ENCODE data around the gene TWSG1. TPM values are rescaled to one million over a fixed set of nuclear protein-coding genes. Genes with fewer than 3 reads are reported as not detected.
"Not testable (repeated sequence)": the region's sequence is repeated elsewhere in the genome, so short reads cannot be mapped to it uniquely, and the experiment has no call there.

The TWSG1 gene
- total and polyA plus RNA-seq, 10 of the 15 experiments (the other 5 are each of a cell fraction or from before 2014, with no cell fraction given) = 11.1 to 45.1 (median 27.7) TPM

- Histone ChIP-seq H3K9me3 (replicated peaks; ENCODE audit: control insufficient read depth, insufficient read depth, low read length) (peaks cover 4% of the 10 kb centered on the region; the same call in 2 of the 3 replicates), H3K4me1 (ENCODE audit: control insufficient read depth, insufficient read depth, low read length) (no peaks in the 10 kb centered on the region), H3K4me2 (ENCODE audit: control insufficient read depth, insufficient read depth) (no peak overlapping the region), H3K27ac (ENCODE audit: control insufficient read depth, insufficient read depth) (no peak overlapping the region), H2AFZ (ENCODE audit: control insufficient read depth, low read depth, low read length) (no peak overlapping the region), H3K79me2 (ENCODE audit: control insufficient read depth, insufficient read depth, low read length) (no peaks in the 10 kb centered on the region), H3K27me3 (replicated peaks in 1 of 2; ENCODE audit: control insufficient read depth in 2 of 2, insufficient read depth in 2 of 2, low read length in 1 of 2) (no peaks in the 10 kb centered on the region), H3K36me3 (ENCODE audit: control insufficient read depth in 2 of 2, insufficient read depth in 2 of 2, low read length in 1 of 2) (no peaks in the 10 kb centered on the region), H3K9ac (ENCODE audit: control insufficient read depth, insufficient read depth, low read length) (no peak overlapping the region), H3K4me3 (no peak overlapping the region), H4K20me1 (ENCODE audit: control insufficient read depth, insufficient read depth) (no peaks in the 10 kb centered on the region)
- SMC1A ChIA-PET (ENCODE audit: uncharacterized antibody, unreplicated experiment) = interaction anchor here (0.9 kb wide), 1 partner anchor 18 kb away, joined by 3 read pairs; no protein-coding TSS in a partner anchor
- WGBS (ENCODE audit: insufficient coverage, insufficient replicate concordance, low lambda C conversion rate, missing lambda C conversion rate) = 62% methylated on average over 12 of the region's 12 CpGs
- DNase-seq (ENCODE audit: low read depth, low spot score) = no peak
- no peak for ATAC-seq
- intact Hi-C loops (cut with micrococcal nuclease; ENCODE audit: unreplicated experiment) = no loop called here
- POLR2A ChIA-PET = no interaction called here
- no TSS peak for BruUV-seq (replicated peaks)
- in situ Hi-C loops (cut with MboI) = no loop called here
- RAD21 ChIA-PET (ENCODE audit: unreplicated experiment) = no interaction called here
- TF ChIP-seq CBX5 (IDR thresholded peaks at IDR 0.05; ENCODE audit: low read depth) = no peak
- TF ChIP-seq KDM1A (IDR thresholded peaks at IDR 0.05; ENCODE audit: borderline replicate concordance) = no peak
- TF ChIP-seq CEBPB (IDR thresholded peaks at IDR 0.05; ENCODE audit: borderline replicate concordance in 1 of 2, low read depth in 2 of 2, low read length in 2 of 2) = no peak
- TF ChIP-seq DPF2 (IDR thresholded peaks at IDR 0.05) = no peak
- TF ChIP-seq ZNF274 (IDR thresholded peaks at IDR 0.05; ENCODE audit: insufficient read depth, insufficient read length) = no peak
- no peak for TF ChIP-seq FOS (IDR thresholded peaks at IDR 0.05; ENCODE audit: borderline replicate concordance, extremely low read depth, insufficient read length)
- no peak for TF ChIP-seq POU2F2 (IDR thresholded peaks at IDR 0.05; ENCODE audit: borderline replicate concordance, low read depth, low read length)
- FAIRE-seq = no peak
- CTCF ChIA-PET = interaction anchor here (1.5 kb wide), 1 partner anchor 24 kb away, joined by 3 read pairs; no protein-coding TSS in a partner anchor
These were observed 115.2 kb downstream of the TWSG1 start for GRCh38 chr18:9449600-9450414.

- H3K79me2 ChIP-seq (ENCODE audit: control insufficient read depth, insufficient read depth, low read length); H3K4me3 ChIP-seq; H3K27me3 ChIP-seq (replicated peaks in 1 of 2; ENCODE audit: control insufficient read depth in 2 of 2, insufficient read depth in 2 of 2, low read length in 1 of 2); DNase-seq (ENCODE audit: low read depth, low spot score); POLR2A ChIA-PET; H3K27ac ChIP-seq (ENCODE audit: control insufficient read depth, insufficient read depth); H4K20me1 ChIP-seq (ENCODE audit: control insufficient read depth, insufficient read depth); RAD21 ChIA-PET (ENCODE audit: unreplicated experiment); CTCF ChIA-PET; H3K4me1 ChIP-seq (ENCODE audit: control insufficient read depth, insufficient read depth, low read length); intact Hi-C loops (cut with micrococcal nuclease; ENCODE audit: unreplicated experiment); H3K9me3 ChIP-seq (replicated peaks; ENCODE audit: control insufficient read depth, insufficient read depth, low read length); H3K36me3 ChIP-seq (ENCODE audit: control insufficient read depth in 2 of 2, insufficient read depth in 2 of 2, low read length in 1 of 2); in situ Hi-C loops (cut with MboI); SMC1A ChIA-PET (ENCODE audit: uncharacterized antibody, unreplicated experiment); H3K4me2 ChIP-seq (ENCODE audit: control insufficient read depth, insufficient read depth); H2AFZ ChIP-seq (ENCODE audit: control insufficient read depth, low read depth, low read length); FAIRE-seq; H3K9ac ChIP-seq (ENCODE audit: control insufficient read depth, insufficient read depth, low read length); ATAC-seq; BruUV-seq (replicated peaks): not testable (repeated sequence)
- 76% methylated on average over 7 of the region's 7 CpGs for WGBS (ENCODE audit: insufficient coverage, insufficient replicate concordance, low lambda C conversion rate, missing lambda C conversion rate)
These were observed 116.3 kb downstream of the TWSG1 start for GRCh38 chr18:9450920-9451319.

Other genes starting within 250 kb of the TWSG1 start
- gene NDUFV2, start 232.1 kb upstream of the TWSG1 start, total RNA-seq (2014; rRNA removed) = 321 and 329 TPM in 2 replicates
- 278 and 282 TPM in 2 replicates for gene NDUFV2, start 232.1 kb upstream of the TWSG1 start, total RNA-seq (2014; rRNA removed; fragmentation: Illumina TruSeq; extraction: Trizol)
- 254 and 267 TPM in 2 replicates for gene NDUFV2, start 232.1 kb upstream of the TWSG1 start, total RNA-seq (2021)
- gene NDUFV2, start 232.1 kb upstream of the TWSG1 start, polyA plus RNA-seq (2011; rRNA removed) = 236 and 300 TPM in 2 replicates
- gene NDUFV2, start 232.1 kb upstream of the TWSG1 start, polyA plus RNA-seq (2014; fragmentation: Illumina TruSeq; extraction: Trizol) = 290 and 321 TPM in 2 replicates
- gene NDUFV2, start 232.1 kb upstream of the TWSG1 start, polyA plus RNA-seq (2014; fragmentation: Nextera tagmentation; extraction: Ambion mirVana) = 100 to 1,000 TPM; 409 to 471 TPM
- 281 and 302 TPM in 2 replicates for gene NDUFV2, start 232.1 kb upstream of the TWSG1 start, polyA plus RNA-seq (2014; rRNA removed)
- gene NDUFV2, start 232.1 kb upstream of the TWSG1 start, polyA plus RNA-seq (2016; fragmentation: Nextera tagmentation; extraction: Ambion mirVana) = 100 to 1,000 TPM; 584 to 590 TPM
- 18.6 and 22.1 TPM in 2 replicates for gene ANKRD12, start 198.0 kb upstream of the TWSG1 start, total RNA-seq (2014; rRNA removed)
- gene ANKRD12, start 198.0 kb upstream of the TWSG1 start, total RNA-seq (2014; rRNA removed; fragmentation: Illumina TruSeq; extraction: Trizol) = 30.4 and 33.2 TPM in 2 replicates
- gene ANKRD12, start 198.0 kb upstream of the TWSG1 start, total RNA-seq (2021) = 30.6 and 34.4 TPM in 2 replicates
- gene ANKRD12, start 198.0 kb upstream of the TWSG1 start, polyA plus RNA-seq (2011; rRNA removed) = 11.5 and 18.3 TPM in 2 replicates
- gene ANKRD12, start 198.0 kb upstream of the TWSG1 start, polyA plus RNA-seq (2014; fragmentation: Illumina TruSeq; extraction: Trizol) = 20.2 and 23.9 TPM in 2 replicates
- gene ANKRD12, start 198.0 kb upstream of the TWSG1 start, polyA plus RNA-seq (2014; fragmentation: Nextera tagmentation; extraction: Ambion mirVana) = 10 to 100 TPM; 20.0 to 20.3 TPM
- gene ANKRD12, start 198.0 kb upstream of the TWSG1 start, polyA plus RNA-seq (2014; rRNA removed) = 5.9 and 7.3 TPM in 2 replicates
- gene ANKRD12, start 198.0 kb upstream of the TWSG1 start, polyA plus RNA-seq (2016; fragmentation: Nextera tagmentation; extraction: Ambion mirVana) = 10 to 100 TPM; 40.9 to 45.7 TPM
- gene RALBP1, start 140.7 kb downstream of the TWSG1 start, total RNA-seq (2014; rRNA removed) = 41.3 and 47.1 TPM in 2 replicates
- 43.8 and 45.6 TPM in 2 replicates for gene RALBP1, start 140.7 kb downstream of the TWSG1 start, total RNA-seq (2014; rRNA removed; fragmentation: Illumina TruSeq; extraction: Trizol)
- gene RALBP1, start 140.7 kb downstream of the TWSG1 start, total RNA-seq (2021) = 46.9 and 50.5 TPM in 2 replicates
- 38.6 and 42.7 TPM in 2 replicates for gene RALBP1, start 140.7 kb downstream of the TWSG1 start, polyA plus RNA-seq (2011; rRNA removed)
- gene RALBP1, start 140.7 kb downstream of the TWSG1 start, polyA plus RNA-seq (2014; fragmentation: Illumina TruSeq; extraction: Trizol) = 42.2 and 44.2 TPM in 2 replicates
- 10 to 100 TPM; 11.2 to 17.9 TPM for gene RALBP1, start 140.7 kb downstream of the TWSG1 start, polyA plus RNA-seq (2014; fragmentation: Nextera tagmentation; extraction: Ambion mirVana)
- 39.2 and 44.0 TPM in 2 replicates for gene RALBP1, start 140.7 kb downstream of the TWSG1 start, polyA plus RNA-seq (2014; rRNA removed)
- gene RALBP1, start 140.7 kb downstream of the TWSG1 start, polyA plus RNA-seq (2016; fragmentation: Nextera tagmentation; extraction: Ambion mirVana) = 10 to 100 TPM; 41.1 to 42.5 TPM